ENCODE measurements around the gene IL1RAPL1.
"Not testable (repeated sequence)": the region's sequence is repeated elsewhere in the genome, so short reads cannot be mapped to it uniquely, and the experiment has no call there.

DNA sequence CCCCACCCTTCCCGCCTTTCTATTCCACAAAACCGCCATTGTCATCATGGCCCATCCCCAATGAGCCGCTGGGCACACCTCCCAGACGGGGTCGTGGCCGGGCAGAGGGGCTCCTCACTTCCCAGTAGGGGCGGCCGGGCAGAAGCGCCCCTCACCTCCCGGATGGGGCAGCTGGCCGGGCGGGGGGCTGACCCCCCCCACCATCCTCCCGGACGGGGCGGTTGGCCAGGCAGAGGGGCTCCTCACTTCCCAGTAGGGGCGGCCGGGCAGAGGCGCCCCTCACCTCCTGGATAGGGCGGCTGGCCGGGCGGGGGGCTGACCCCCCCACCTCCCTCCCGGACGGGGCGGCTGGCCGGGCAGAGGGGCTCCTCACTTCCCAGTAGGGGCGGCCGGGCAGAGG, 745.8 kb downstream of the IL1RAPL1 start:
- TF ChIP-seq, protein P1, sequence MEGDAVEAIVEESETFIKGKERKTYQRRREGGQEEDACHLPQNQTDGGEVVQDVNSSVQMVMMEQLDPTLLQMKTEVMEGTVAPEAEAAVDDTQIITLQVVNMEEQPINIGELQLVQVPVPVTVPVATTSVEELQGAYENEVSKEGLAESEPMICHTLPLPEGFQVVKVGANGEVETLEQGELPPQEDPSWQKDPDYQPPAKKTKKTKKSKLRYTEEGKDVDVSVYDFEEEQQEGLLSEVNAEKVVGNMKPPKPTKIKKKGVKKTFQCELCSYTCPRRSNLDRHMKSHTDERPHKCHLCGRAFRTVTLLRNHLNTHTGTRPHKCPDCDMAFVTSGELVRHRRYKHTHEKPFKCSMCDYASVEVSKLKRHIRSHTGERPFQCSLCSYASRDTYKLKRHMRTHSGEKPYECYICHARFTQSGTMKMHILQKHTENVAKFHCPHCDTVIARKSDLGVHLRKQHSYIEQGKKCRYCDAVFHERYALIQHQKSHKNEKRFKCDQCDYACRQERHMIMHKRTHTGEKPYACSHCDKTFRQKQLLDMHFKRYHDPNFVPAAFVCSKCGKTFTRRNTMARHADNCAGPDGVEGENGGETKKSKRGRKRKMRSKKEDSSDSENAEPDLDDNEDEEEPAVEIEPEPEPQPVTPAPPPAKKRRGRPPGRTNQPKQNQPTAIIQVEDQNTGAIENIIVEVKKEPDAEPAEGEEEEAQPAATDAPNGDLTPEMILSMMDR (IDR thresholded peaks at IDR 0.05), result not testable (repeated sequence)
- not testable (repeated sequence) for TF ChIP-seq POLR2A (IDR thresholded peaks at IDR 0.05)
